Upper lobe of right lung (tissue), 1 donor: Measurements from ENCODE around the gene RPP40. TPM values are rescaled to one million over a fixed set of nuclear protein-coding genes. Genes with fewer than 3 reads are reported as not detected.

Experiments used
- ATAC-seq: fragments of 200-7000 bp; cut with Tn5 transposase; one replicate; pipeline ENCODE4 v1.9.1; 2020; ENCODE audit warnings: mild to moderate bottlenecking, moderate library complexity
- DNase-seq: peaks from one replicate; pipeline ENCODE4 v3.0.0-alpha.2; 2020
- H3K27ac ChIP-seq: fragments of 200-600 bp; one replicate; pipeline ENCODE4 v1.8.0; 2022
- H3K27me3 ChIP-seq: fragments of 200-600 bp; one replicate; pipeline ENCODE4 v1.8.0; 2022; ENCODE audit warnings: mild to moderate bottlenecking
- H3K36me3 ChIP-seq: fragments of 200-600 bp; one replicate; pipeline ENCODE4 v1.8.0; 2022
- H3K4me1 ChIP-seq: fragments of 200-600 bp; one replicate; pipeline ENCODE4 v1.8.0; 2022
- H3K4me3 ChIP-seq: fragments of 200-600 bp; one replicate; pipeline ENCODE4 v1.8.0; 2022; ENCODE audit warnings: mild to moderate bottlenecking
- H3K9me3 ChIP-seq: fragments of 200-600 bp; one replicate; pipeline ENCODE4 v1.8.0; 2022
- CTCF ChIP-seq: fragments of 200-600 bp; IDR thresholded peaks from one replicate; pipeline ENCODE4 v1.8.0; 2022; ENCODE audit warnings: antibody characterized with exemption
- intact Hi-C: fragments of 100-400 bp; cut with DNase I; formaldehyde crosslinking; loops from one replicate; pipeline ENCODE4 v1.11.0; 2022
- total RNA-seq: library from RNA; stranded (reverse); fragmentation: NEBNext Ultra II Directional; extraction: Animal tissue kit (Norgen Biotek cat#: 25700); gene quantifications from one replicate; pipeline ENCODE4 v1.2.1, GENCODE V29; 2021
- donor health status: DM: no; HTN: yes; CAD: no; lungs with severe emphysema.

The RPP40 gene
- total RNA-seq, 1 donor from 2014 or later = 5.2 TPM

- H3K4me3 ChIP-seq = no peak overlapping the region
- no peaks in the 10 kb centered on the region for H3K4me1 ChIP-seq
- H3K9me3 ChIP-seq = no peaks in the 10 kb centered on the region
- H3K27ac ChIP-seq = no peak overlapping the region
- TF ChIP-seq CTCF = no peak
- H3K27me3 ChIP-seq = no peaks in the 10 kb centered on the region
- ATAC-seq (no peak), DNase-seq (no peak)
- intact Hi-C loops = no loop called here
- H3K36me3 ChIP-seq = peaks cover 33% of the 10 kb centered on the region
These were observed 50.4 kb downstream of the RPP40 start for GRCh38 chr6:4953440-4953839.

- Histone ChIP-seq H3K36me3 (peaks cover 34% of the 10 kb centered on the region), H3K4me3 (no peak overlapping the region), H3K27me3 (no peaks in the 10 kb centered on the region), H3K9me3 (no peaks in the 10 kb centered on the region), H3K4me1 (no peaks in the 10 kb centered on the region), H3K27ac (no peak overlapping the region)
- TF ChIP-seq CTCF = no peak
- no peak for ATAC-seq
- intact Hi-C loops = no loop called here
- no peak for DNase-seq
These were observed 52.9 kb downstream of the RPP40 start for GRCh38 chr6:4950836-4951533.

DNA sequence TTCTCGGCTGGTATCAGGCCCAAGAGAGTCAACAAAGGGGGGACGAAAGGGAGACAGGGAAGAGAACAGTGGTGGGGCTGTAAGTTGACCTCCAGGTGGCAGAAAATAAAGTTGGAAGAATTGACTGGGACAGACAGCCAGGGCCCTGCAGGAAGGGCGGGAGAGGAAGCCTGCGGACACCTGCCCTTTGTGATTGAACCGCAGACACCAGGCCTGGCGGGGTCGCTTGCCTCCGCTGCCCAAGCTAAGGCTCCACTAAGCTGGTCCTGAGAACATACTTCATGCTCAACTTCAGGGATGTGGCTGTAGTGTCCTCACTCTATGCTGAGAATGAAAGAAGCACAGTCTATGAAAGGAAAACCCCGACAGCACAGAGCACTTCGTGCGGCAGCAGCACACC lies 53.8 kb downstream of the RPP40 start:
- ATAC-seq = no peak
- Histone ChIP-seq H3K4me1 (no peaks in the 10 kb centered on the region), H3K36me3 (peaks cover 37% of the 10 kb centered on the region), H3K27ac (no peak overlapping the region), H3K4me3 (no peak overlapping the region), H3K9me3 (no peaks in the 10 kb centered on the region), H3K27me3 (no peaks in the 10 kb centered on the region)
- intact Hi-C loops = no loop called here
- no peak for DNase-seq
- no peak for TF ChIP-seq CTCF

DNA sequence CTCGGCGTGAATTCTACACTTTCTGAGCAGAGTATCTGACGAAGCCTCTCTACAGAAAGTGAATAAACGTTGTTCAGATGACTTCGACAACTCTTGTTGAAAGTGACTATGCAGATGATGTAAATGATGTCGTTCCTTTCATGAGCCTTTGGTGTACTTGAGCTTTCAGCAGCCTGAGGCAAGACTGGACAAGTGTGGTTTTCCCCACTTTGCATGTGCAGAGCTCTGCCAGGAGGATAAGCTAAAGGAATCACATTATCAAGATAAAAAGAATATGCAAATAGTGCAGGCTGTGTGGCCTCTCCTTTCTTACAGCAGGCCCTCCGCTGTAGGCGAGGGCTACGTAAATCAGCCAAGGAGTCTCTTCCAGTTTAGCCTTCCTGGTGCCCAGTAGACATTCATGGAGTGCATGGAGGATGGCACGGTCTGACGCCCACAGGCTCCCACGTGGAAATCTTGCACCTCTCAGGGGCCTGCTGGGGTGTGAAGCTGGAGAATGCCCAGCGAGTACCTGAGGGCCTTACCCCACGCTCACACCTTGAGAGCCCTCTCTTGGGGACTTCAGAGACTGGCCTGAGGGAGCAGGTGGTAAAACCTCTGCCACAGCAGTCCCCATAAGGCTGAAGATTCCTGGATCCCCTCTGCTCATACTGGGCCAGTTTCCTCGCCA lies 54.9 kb downstream of the RPP40 start:
- TF ChIP-seq CTCF = no peak
- Histone ChIP-seq H3K9me3 (no peaks in the 10 kb centered on the region), H3K4me3 (no peak overlapping the region), H3K27ac (no peak overlapping the region), H3K27me3 (no peaks in the 10 kb centered on the region), H3K36me3 (peaks cover 32% of the 10 kb centered on the region), H3K4me1 (no peaks in the 10 kb centered on the region)
- DNase-seq = no peak
- intact Hi-C loops = no loop called here
- no peak for ATAC-seq

DNA sequence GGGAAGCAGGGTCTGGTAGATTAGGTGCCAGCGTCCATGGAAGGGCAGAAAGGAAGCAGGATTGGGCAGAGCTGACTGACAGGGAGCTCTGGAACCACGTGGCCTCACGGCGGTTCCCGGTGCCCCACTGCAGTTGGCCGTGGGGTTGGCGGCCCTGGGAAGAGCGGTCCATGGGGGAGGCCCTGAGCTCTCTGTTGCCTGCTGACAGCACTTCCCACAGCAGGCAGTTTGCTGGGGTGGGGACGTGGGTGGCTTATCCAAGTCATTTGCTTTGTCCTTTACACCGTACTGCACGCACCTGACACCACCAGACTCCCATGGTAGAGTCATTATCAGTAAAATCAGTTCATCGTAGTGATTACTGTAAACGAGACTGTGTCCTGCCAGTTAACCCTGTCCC lies 56.1 kb downstream of the RPP40 start:
- peaks cover 4% of the 10 kb centered on the region for H3K4me1 ChIP-seq
- no peak overlapping the region for H3K27ac ChIP-seq
- intact Hi-C loops = no loop called here
- no peak for TF ChIP-seq CTCF
- peaks cover 23% of the 10 kb centered on the region for H3K36me3 ChIP-seq
- ATAC-seq (no peak), DNase-seq (no peak)
- H3K9me3 ChIP-seq = no peaks in the 10 kb centered on the region
- H3K27me3 ChIP-seq = no peaks in the 10 kb centered on the region
- no peak overlapping the region for H3K4me3 ChIP-seq
